ENCODE results near the gene C2orf66.

Gene C2orf66

GRCh38 chr2:196809260-196809659, at the start of gene C2orf66:
Gene C2orf66, minus strand, starts transcription at chr2:196809355. Its CDS starts 19 bp downstream, at chr2:196809336.
- Histone ChIP-seq H3K27me3 (ENCODE audit: insufficient read depth, poor library complexity, severe bottlenecking) (no peaks in the 10 kb centered on the region), H3K36me3 (ENCODE audit: low read depth) (no peaks in the 10 kb centered on the region), H3K4me1 (ENCODE audit: insufficient read depth, poor library complexity, severe bottlenecking) (no peaks in the 10 kb centered on the region), H3K9me3 (ENCODE audit: severe bottlenecking) (no peaks in the 10 kb centered on the region), H3K4me3 (ENCODE audit: severe bottlenecking) (no peak within 1 kb of the TSS), H3K27ac (ENCODE audit: poor library complexity, severe bottlenecking) (no peak within 1 kb of the TSS)
- DNase-seq (ENCODE audit: low spot score) (no peak), ATAC-seq (ENCODE audit: low read depth) (no peak)
- no peak for TF ChIP-seq CTCF (IDR thresholded peaks at IDR 0.05; ENCODE audit: poor library complexity, severe bottlenecking)

DNA sequence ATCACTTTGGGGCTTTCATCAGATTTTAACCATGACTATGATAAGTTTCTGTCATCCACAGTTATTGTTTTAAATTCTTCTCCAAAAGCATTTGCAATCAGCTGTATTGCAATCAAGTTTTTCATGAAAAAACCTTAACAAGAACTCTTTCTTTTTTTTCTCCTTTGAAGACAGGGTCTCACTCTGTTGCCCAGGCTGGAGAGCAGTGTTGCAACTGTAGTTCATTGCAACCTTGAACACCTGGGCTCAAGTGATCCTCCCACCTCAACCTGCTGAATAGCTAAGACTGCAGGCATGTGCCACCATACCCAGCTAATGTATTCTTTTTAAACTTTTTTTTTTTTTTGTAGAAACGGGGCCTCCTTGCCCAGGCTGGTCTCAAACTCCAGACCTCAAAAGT, 45.5 kb upstream of the C2orf66 start:
- DNase-seq (ENCODE audit: low spot score) (no peak), ATAC-seq (ENCODE audit: low read depth) (no peak)
- no peaks in the 10 kb centered on the region for H3K4me1 ChIP-seq (ENCODE audit: insufficient read depth, poor library complexity, severe bottlenecking)

DNA sequence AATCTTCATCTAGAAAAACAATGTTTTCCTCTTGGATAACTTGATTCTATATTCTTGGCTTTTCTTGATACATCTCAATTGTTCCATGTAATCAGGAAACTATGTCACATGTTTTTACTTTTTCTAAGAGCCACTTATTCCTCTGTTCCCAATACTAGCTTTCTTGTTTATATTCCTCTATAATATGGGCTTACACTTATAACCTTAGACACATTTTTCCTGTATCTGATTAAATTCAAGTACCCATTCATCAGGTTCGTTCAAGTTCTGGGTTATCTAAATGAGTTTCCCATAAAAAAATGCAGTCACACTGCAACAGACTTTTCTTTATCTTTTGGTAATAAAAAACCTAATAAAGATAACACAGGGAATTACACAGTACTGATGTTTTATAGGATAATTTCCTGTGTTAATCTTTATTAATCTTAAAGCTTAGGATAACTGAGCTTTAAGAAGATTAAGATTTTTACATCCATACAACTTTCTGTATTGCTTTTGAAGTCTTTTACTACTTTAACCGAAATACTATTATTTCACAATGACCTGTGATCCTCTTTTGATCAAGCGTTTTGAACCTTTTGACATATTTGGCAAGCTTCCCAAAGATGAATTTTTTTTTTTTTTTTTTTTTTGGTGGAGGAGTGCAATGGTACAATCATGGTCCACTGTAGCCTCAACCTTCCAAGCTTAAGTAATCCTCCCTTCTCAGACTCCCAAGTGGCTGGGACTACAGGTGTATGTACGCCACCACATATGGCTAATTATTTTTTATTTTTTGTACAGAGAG, 44.3 kb upstream of the C2orf66 start:
- ATAC-seq (ENCODE audit: low read depth) (no peak), DNase-seq (ENCODE audit: low spot score) (no peak)
- Histone ChIP-seq H3K27me3 (ENCODE audit: insufficient read depth, poor library complexity, severe bottlenecking) (no peaks in the 10 kb centered on the region), H3K27ac (ENCODE audit: poor library complexity, severe bottlenecking) (no peak overlapping the region), H3K36me3 (ENCODE audit: low read depth) (peaks cover 6% of the 10 kb centered on the region), H3K4me3 (ENCODE audit: severe bottlenecking) (no peak overlapping the region), H3K4me1 (ENCODE audit: insufficient read depth, poor library complexity, severe bottlenecking) (no peaks in the 10 kb centered on the region), H3K9me3 (ENCODE audit: severe bottlenecking) (no peaks in the 10 kb centered on the region)
- TF ChIP-seq CTCF (IDR thresholded peaks at IDR 0.05; ENCODE audit: poor library complexity, severe bottlenecking) = no peak

More for the DNA sequence above, 45.5 kb upstream of the C2orf66 start:
- H3K36me3 ChIP-seq (ENCODE audit: low read depth) = peaks cover 9% of the 10 kb centered on the region
- no peak for TF ChIP-seq CTCF (IDR thresholded peaks at IDR 0.05; ENCODE audit: poor library complexity, severe bottlenecking)
- H3K4me3 ChIP-seq (ENCODE audit: severe bottlenecking) = no peak overlapping the region
- H3K27me3 ChIP-seq (ENCODE audit: insufficient read depth, poor library complexity, severe bottlenecking) = no peaks in the 10 kb centered on the region
- no peaks in the 10 kb centered on the region for H3K9me3 ChIP-seq (ENCODE audit: severe bottlenecking)
- H3K27ac ChIP-seq (ENCODE audit: poor library complexity, severe bottlenecking) = no peak overlapping the region

GRCh38 chr2:196851088-196851487, 41.9 kb upstream of the C2orf66 start:
- Histone ChIP-seq H3K4me3 (ENCODE audit: severe bottlenecking) (no peak overlapping the region), H3K36me3 (ENCODE audit: low read depth) (peaks cover 17% of the 10 kb centered on the region), H3K4me1 (ENCODE audit: insufficient read depth, poor library complexity, severe bottlenecking) (no peaks in the 10 kb centered on the region), H3K27ac (ENCODE audit: poor library complexity, severe bottlenecking) (no peak overlapping the region), H3K9me3 (ENCODE audit: severe bottlenecking) (no peaks in the 10 kb centered on the region), H3K27me3 (ENCODE audit: insufficient read depth, poor library complexity, severe bottlenecking) (no peaks in the 10 kb centered on the region)
- DNase-seq (ENCODE audit: low spot score) (no peak), ATAC-seq (ENCODE audit: low read depth) (no peak)
- no peak for TF ChIP-seq CTCF (IDR thresholded peaks at IDR 0.05; ENCODE audit: poor library complexity, severe bottlenecking)

DNA sequence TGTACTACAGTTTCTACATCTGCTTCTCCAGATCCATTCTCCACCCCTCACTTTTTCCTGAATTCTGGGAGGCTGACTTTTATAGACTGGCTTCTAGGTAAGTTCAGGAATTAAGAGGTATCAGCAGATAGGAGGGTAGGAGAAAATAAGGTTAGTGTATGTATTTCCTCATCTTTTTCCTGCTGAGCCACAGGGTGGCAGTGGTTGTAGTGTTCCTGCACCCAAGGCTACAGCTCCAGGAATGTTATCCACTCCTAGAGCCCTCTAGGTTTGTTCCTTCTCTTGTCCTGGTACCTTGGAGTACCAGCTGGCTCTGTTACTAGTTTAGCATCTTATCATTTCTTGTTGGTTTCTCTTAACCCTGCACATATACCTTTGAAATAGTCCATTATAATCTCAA, 40.7 kb upstream of the C2orf66 start:
- no peak overlapping the region for H3K27ac ChIP-seq (ENCODE audit: poor library complexity, severe bottlenecking)
- peaks cover 25% of the 10 kb centered on the region for H3K36me3 ChIP-seq (ENCODE audit: low read depth)
- no peak for DNase-seq (ENCODE audit: low spot score)

More for the DNA sequence above, 40.7 kb upstream of the C2orf66 start:
- ATAC-seq (ENCODE audit: low read depth) = peak; percentile 86
- no peaks in the 10 kb centered on the region for H3K27me3 ChIP-seq (ENCODE audit: insufficient read depth, poor library complexity, severe bottlenecking)
- no peak overlapping the region for H3K4me3 ChIP-seq (ENCODE audit: severe bottlenecking)
- H3K9me3 ChIP-seq (ENCODE audit: severe bottlenecking) = no peaks in the 10 kb centered on the region
- H3K4me1 ChIP-seq (ENCODE audit: insufficient read depth, poor library complexity, severe bottlenecking) = no peaks in the 10 kb centered on the region
- TF ChIP-seq CTCF (IDR thresholded peaks at IDR 0.05; ENCODE audit: poor library complexity, severe bottlenecking) = peak; percentile 62

Measured in RWPE2 (cell line).